MCF 10A (cell line): ENCODE measurements around the gene ATP5PF. TPM values are rescaled to one million over a fixed set of nuclear protein-coding genes. Genes with fewer than 3 reads are reported as not detected.

Source experiments
- BruUV-seq: library from RNA; stranded (reverse); fragments of 400-500 nt; replicated peaks from 2 replicates; lab custom pipeline; 2021; lab: Mats Ljungman, UMichigan
- CTCF ChIA-PET: fragments of 300-600 bp; sonication (Branson Sonifier 250); formaldehyde crosslinking; extraction: SDS; loops from one replicate; lab custom pipeline; 2021; ENCODE audit warnings: antibody characterized with exemption, inconsistent platforms; lab: Yijun Ruan, JAX
- POLR2A ChIA-PET: fragments of 300-600, 350-650 bp; sonication (Branson Sonifier 250); formaldehyde crosslinking; extraction: SDS; loops from one replicate; lab custom pipeline; 2020; ENCODE audit warnings: antibody characterized with exemption, inconsistent platforms; lab: Yijun Ruan, JAX
- DNase-seq: peaks from one replicate; pipeline ENCODE4 v3.0.0-alpha.2; 2018; ENCODE audit not compliant: unreplicated experiment
- H3K27ac Mint-ChIP-seq: one replicate; pipeline ENCODE4 v1.8.0; 2022; ENCODE audit warnings: mild to moderate bottlenecking, low read depth, mixed read lengths; ENCODE audit not compliant: unreplicated experiment
- H3K27me3 Mint-ChIP-seq: one replicate; pipeline ENCODE4 v1.8.0; 2022; ENCODE audit warnings: mixed read lengths; ENCODE audit not compliant: insufficient read depth, unreplicated experiment
- H3K36me3 Mint-ChIP-seq: one replicate; pipeline ENCODE4 v1.8.0; 2022; ENCODE audit warnings: mild to moderate bottlenecking, moderate library complexity, mixed read lengths; ENCODE audit not compliant: insufficient read depth, unreplicated experiment
- H3K4me1 Mint-ChIP-seq: one replicate; pipeline ENCODE4 v1.8.0; 2022; ENCODE audit warnings: mixed read lengths; ENCODE audit not compliant: insufficient read depth, unreplicated experiment
- H3K4me3 Mint-ChIP-seq: one replicate; pipeline ENCODE4 v1.8.0; 2022; ENCODE audit warnings: mild to moderate bottlenecking, moderate library complexity, mixed read lengths; ENCODE audit not compliant: unreplicated experiment
- H3K9me3 Mint-ChIP-seq: one replicate; pipeline ENCODE4 v1.8.0; 2022; ENCODE audit warnings: mixed read lengths; ENCODE audit not compliant: unreplicated experiment
- intact Hi-C: fragments of 100-400 bp; cut with micrococcal nuclease; formaldehyde crosslinking; loops from 2 replicates; pipeline ENCODE4 v1.14.1; 2022
- total RNA-seq: library from RNA; stranded (reverse); gene quantifications from 2 replicates; pipeline ENCODE4 v1.2.3, GENCODE V29; 2022
- TF ChIP-seq, protein P1 (sequence below): fragments of 200-600 bp; IDR thresholded peaks from one replicate; pipeline ENCODE4 v1.8.0; 2022; ENCODE audit warnings: antibody characterized with exemption, mild to moderate bottlenecking; ENCODE audit not compliant: unreplicated experiment

ATP5PF gene
- total RNA-seq, 1 experiment from 2014 or later: 143 TPM

DNA sequence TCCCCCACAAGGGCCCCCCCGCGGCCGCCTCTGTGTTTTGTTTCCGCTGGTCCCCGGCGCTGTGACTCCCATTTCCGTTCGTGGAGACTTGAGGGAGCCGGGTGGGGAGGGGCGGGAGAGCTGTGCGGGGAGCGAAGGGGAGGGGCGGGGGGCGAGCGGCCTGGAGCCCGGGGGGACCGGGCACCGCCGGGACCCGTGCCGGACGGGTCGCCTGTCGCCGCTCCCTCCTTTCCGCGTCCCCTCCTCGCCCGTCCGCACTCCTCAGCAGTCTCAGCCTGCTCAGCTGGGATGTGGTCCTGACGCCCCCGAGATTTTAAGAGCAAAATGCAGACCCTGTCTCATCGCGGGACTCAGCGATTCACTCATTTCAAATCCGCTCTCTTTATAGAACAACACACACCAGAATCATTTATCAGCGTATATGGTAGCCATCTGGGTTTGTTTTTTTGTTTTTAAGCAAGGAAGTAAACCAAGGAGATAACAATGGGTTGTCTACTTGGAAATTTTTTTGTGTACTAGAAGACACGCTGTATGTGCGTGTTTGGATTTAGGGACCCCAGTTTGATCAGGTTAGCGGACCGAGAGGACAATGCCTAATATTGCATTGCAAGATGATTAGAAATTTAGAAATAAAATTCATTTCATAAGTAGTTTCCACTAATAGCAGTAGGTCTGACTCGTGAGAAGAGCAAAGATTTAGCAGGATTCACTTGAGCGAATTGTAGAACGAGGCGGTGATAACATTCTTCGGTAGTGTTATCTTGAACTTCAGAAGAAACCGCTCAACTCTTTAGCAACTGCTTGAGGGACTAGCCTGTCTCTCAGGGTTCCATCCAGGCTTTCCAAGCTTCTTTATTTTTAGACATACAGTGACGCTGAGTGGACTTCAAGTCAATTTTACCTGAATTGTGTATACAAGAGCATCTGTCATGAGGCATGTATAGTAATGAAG lies 1.2 kb upstream of the ATP5PF start:
- no peaks in the 10 kb centered on the region for H3K27me3 Mint-ChIP-seq
- BruUV-seq: TSS peak; percentile 36
- ChIA-PET CTCF (interaction anchor here (0.5 to 3.6 kb wide), 4 partner anchors 127 to 160 kb away, joined by 3 to 20 read pairs (median 4); no protein-coding TSS in a partner anchor), POLR2A (interaction anchor here (0.6 to 3.4 kb wide), 23 partner anchors 8 to 768 kb away, joined by 3 to 42 read pairs (median 3); partner anchors contain the start of gene MRPL39)
- peak overlapping the region; percentile 95 for H3K4me3 Mint-ChIP-seq
- DNase-seq: peak; percentile 81
- H3K4me1 Mint-ChIP-seq: no peaks in the 10 kb centered on the region
- peak overlapping the region; percentile 100 for H3K27ac Mint-ChIP-seq
- no peaks in the 10 kb centered on the region for H3K9me3 Mint-ChIP-seq
- TF ChIP-seq, protein P1, sequence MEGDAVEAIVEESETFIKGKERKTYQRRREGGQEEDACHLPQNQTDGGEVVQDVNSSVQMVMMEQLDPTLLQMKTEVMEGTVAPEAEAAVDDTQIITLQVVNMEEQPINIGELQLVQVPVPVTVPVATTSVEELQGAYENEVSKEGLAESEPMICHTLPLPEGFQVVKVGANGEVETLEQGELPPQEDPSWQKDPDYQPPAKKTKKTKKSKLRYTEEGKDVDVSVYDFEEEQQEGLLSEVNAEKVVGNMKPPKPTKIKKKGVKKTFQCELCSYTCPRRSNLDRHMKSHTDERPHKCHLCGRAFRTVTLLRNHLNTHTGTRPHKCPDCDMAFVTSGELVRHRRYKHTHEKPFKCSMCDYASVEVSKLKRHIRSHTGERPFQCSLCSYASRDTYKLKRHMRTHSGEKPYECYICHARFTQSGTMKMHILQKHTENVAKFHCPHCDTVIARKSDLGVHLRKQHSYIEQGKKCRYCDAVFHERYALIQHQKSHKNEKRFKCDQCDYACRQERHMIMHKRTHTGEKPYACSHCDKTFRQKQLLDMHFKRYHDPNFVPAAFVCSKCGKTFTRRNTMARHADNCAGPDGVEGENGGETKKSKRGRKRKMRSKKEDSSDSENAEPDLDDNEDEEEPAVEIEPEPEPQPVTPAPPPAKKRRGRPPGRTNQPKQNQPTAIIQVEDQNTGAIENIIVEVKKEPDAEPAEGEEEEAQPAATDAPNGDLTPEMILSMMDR: no peak
- intact Hi-C loops: loop anchor here (2.0 kb wide), 1 partner anchor 127 kb away; no protein-coding TSS in a partner anchor
- peaks cover 32% of the 10 kb centered on the region for H3K36me3 Mint-ChIP-seq

DNA sequence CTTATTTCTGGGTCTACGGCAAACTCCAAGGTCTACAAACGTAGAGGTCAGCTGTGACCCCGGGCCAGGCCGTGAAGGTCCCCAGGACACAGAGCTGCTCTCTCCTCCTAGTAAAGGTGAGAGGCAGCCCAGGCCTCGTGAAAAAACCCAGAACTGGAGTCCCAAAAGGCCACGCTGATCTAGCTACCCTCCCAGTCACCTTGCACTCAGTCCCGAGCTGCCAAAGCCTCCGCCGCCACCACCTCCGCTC lies 125 bp downstream of the ATP5PF start:
- intact Hi-C loops: loop anchor here (1.0 to 2.0 kb wide), 2 partner anchors 127 to 128 kb away; partner anchors contain the start of gene MRPL39

DNA sequence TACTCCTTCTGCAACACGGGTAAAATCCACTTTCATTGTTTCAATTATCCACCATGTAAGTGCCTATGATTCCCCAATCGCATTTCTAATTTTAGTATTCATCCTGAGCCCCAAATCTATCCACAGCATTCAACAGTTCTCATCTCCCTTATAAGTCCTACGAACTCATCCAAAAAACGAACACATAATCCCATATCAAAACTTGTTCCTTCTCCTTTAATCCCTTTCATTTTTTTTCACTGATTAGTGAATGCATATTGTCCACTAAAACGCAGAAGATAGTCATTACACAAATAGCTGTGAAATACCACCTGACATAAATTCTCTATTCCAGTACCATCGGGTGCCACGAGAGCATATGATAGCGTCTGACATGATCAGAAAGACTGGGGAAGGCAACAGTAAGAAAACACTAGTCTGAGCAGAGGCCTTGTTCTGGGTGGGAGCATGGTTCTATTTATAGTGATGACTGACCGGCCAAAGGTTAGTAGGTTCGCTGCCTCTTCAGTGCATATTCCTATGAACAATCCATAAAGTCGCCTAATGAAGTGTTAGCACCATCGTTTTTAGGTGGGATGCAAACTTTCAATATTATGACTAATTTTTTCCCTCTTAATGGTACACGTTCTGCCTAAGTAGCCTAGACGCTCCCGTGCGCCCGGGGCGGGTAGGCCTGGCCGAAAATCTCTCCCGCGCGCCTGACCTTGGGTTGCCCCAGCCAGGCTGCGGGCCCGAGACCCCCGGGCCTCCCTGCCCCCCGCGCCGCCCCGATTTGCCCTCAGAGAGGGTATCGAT lies 648 bp downstream of the ATP5PF start:
- Mint-ChIP-seq H3K27ac (peak overlapping the region; percentile 100), H3K27me3 (no peaks in the 10 kb centered on the region), H3K4me1 (no peaks in the 10 kb centered on the region), H3K9me3 (no peaks in the 10 kb centered on the region), H3K4me3 (peak overlapping the region; percentile 95), H3K36me3 (peaks cover 51% of the 10 kb centered on the region)
- ChIA-PET CTCF (interaction anchor here (0.7 to 3.6 kb wide), 7 partner anchors 16 to 1084 kb away, joined by 3 to 20 read pairs (median 3); no protein-coding TSS in a partner anchor), POLR2A (interaction anchor here (0.7 to 3.4 kb wide), 28 partner anchors 9 to 1644 kb away, joined by 3 to 42 read pairs (median 4); partner anchors contain the start of gene MRPL39)
- BruUV-seq: TSS peak; percentile 30
- TF ChIP-seq, protein P1: no peak
- intact Hi-C loops: loop anchor here (1.0 to 2.0 kb wide), 2 partner anchors 127 to 129 kb away; partner anchors contain the start of gene MRPL39
- peak; percentile 28 for DNase-seq

More for the DNA sequence above, 125 bp downstream of the ATP5PF start:
- no peak for DNase-seq
- ChIA-PET CTCF (interaction anchor here (0.6 to 3.6 kb wide), 7 partner anchors 17 to 887 kb away, joined by 3 to 20 read pairs (median 3); no protein-coding TSS in a partner anchor), POLR2A (interaction anchor here (0.6 to 3.4 kb wide), 30 partner anchors 8 to 1645 kb away, joined by 3 to 42 read pairs (median 4); partner anchors contain the start of gene MRPL39)
- H3K4me3 Mint-ChIP-seq: peak overlapping the region; percentile 95
- H3K27ac Mint-ChIP-seq: peak overlapping the region; percentile 100
- no peaks in the 10 kb centered on the region for H3K4me1 Mint-ChIP-seq
- H3K9me3 Mint-ChIP-seq: no peaks in the 10 kb centered on the region
- no peaks in the 10 kb centered on the region for H3K27me3 Mint-ChIP-seq
- TF ChIP-seq, protein P1: no peak
- BruUV-seq: no TSS peak
- peaks cover 46% of the 10 kb centered on the region for H3K36me3 Mint-ChIP-seq
